Endothelial cell of umbilical vein (primary cell): ENCODE measurements around the gene KCNMB4. TPM values are rescaled to one million over a fixed set of nuclear protein-coding genes. Genes with fewer than 3 reads are reported as not detected.

Source experiments
- BruUV-seq: library from RNA; stranded (reverse); fragments of 400-500 nt; replicated peaks from 2 replicates; lab custom pipeline; 2021; lab: Mats Ljungman, UMichigan
- CTCF ChIA-PET: fragments of 300-600, 350-600 bp; sonication (Branson Sonifier 250); formaldehyde crosslinking; loops from one replicate; lab custom pipeline; 2021; ENCODE audit warnings: antibody characterized with exemption, inconsistent platforms; lab: Charles Lee
- POLR2A ChIA-PET: fragments of 300-600, 350-600 bp; sonication (Branson Sonifier 250); formaldehyde crosslinking; loops from one replicate; lab custom pipeline; 2021; ENCODE audit warnings: antibody characterized with exemption, inconsistent platforms; lab: Charles Lee
- DNase-seq: peaks from one replicate; pipeline ENCODE4 v3.0.0-alpha.2; 2011; ENCODE audit warnings: low read depth, low spot score
- FAIRE-seq: peaks from 2 replicates; lab custom pipeline; 2011; peaks lifted over from hg19 to GRCh38; lab: Jason Lieb, UNC
- H2AFZ ChIP-seq: 2 replicates; pipeline ENCODE4 v1.6.0; 2012; ENCODE audit warnings: low read depth, low read length, control low read depth, inconsistent platforms
- H3K27ac ChIP-seq: 2 replicates; pipeline ENCODE4 v1.5.1; 2011; ENCODE audit warnings: low read depth, mild to moderate bottlenecking, control low read depth, low read length, moderate library complexity; ENCODE audit not compliant: insufficient read depth
- H3K27me3 ChIP-seq, 2 experiments: 2 replicates each; pipeline versions ENCODE4 v1.6.0 to v1.6.1; 2011; ENCODE audit warnings: low read length in 2 of 2, mixed read lengths in 1 of 2; ENCODE audit not compliant: control insufficient read depth in 2 of 2, insufficient read depth in 2 of 2
- H3K36me3 ChIP-seq, 2 experiments: 2 replicates in 1 of 2; 3 replicates in 1 of 2; pipeline ENCODE4 v1.5.1; 2011; ENCODE audit warnings: low read length in 2 of 2, mild to moderate bottlenecking in 1 of 2, moderate library complexity in 1 of 2; ENCODE audit not compliant: control insufficient read depth in 2 of 2, insufficient read depth in 2 of 2; ENCODE audit errors: extremely low read depth in 1 of 2
- H3K4me1 ChIP-seq: 3 replicates; pipeline ENCODE4 v1.5.1; 2011; ENCODE audit warnings: mild to moderate bottlenecking, low read length; ENCODE audit not compliant: control insufficient read depth, insufficient read depth; ENCODE audit errors: extremely low read depth
- H3K4me2 ChIP-seq: 2 replicates; pipeline ENCODE4 v1.6.1; 2011; ENCODE audit warnings: low read length, control low read depth, mixed read lengths; ENCODE audit not compliant: insufficient read depth
- H3K4me3 ChIP-seq, 3 experiments: fragments of 200-600 bp in 1 of 3; sonication (generic), shearing (Covaris generic) in 1 of 3; replicated peaks in 1 of 3; 2 replicates each; pipeline ENCODE4 v1.5.1; 2011 to 2016; ENCODE audit warnings: control low read depth in 3 of 3, low read length in 3 of 3, mild to moderate bottlenecking in 2 of 3, inconsistent platforms in 1 of 3, low read depth in 1 of 3, moderate library complexity in 1 of 3; ENCODE audit not compliant: insufficient read depth in 1 of 3
- H3K79me2 ChIP-seq: 2 replicates; pipeline ENCODE4 v1.6.0; 2012; ENCODE audit warnings: low read length, inconsistent platforms; ENCODE audit not compliant: control insufficient read depth, insufficient read depth
- H3K9ac ChIP-seq: replicated peaks from 2 replicates; pipeline ENCODE3; 2011; ENCODE audit warnings: low read length, control low read depth; ENCODE audit not compliant: insufficient read depth; ENCODE audit errors: extremely low read depth
- H3K9me1 ChIP-seq: replicated peaks from 3 replicates; pipeline ENCODE4 v1.6.0; 2011; ENCODE audit warnings: mild to moderate bottlenecking, low read length; ENCODE audit not compliant: control insufficient read depth, insufficient read depth; ENCODE audit errors: extremely low read depth
- H3K9me3 ChIP-seq: replicated peaks from 2 replicates; pipeline ENCODE4 v1.5.1; 2012; ENCODE audit warnings: low read length, inconsistent platforms; ENCODE audit not compliant: control insufficient read depth, insufficient read depth
- H4K20me1 ChIP-seq: replicated peaks from 2 replicates; pipeline ENCODE3; 2011; ENCODE audit warnings: mild to moderate bottlenecking, low read length; ENCODE audit not compliant: control insufficient read depth, insufficient read depth; ENCODE audit errors: extremely low read depth
- EZH2 ChIP-seq: IDR thresholded peaks from 2 replicates; pipeline ENCODE4 v1.6.1; 2012; ENCODE audit warnings: borderline replicate concordance, low read depth, mild to moderate bottlenecking, moderate library complexity, low read length, inconsistent platforms; ENCODE audit not compliant: severe bottlenecking
- FOS ChIP-seq: IDR thresholded peaks from 2 replicates; pipeline ENCODE4 v1.6.1; 2011; ENCODE audit warnings: mild to moderate bottlenecking, low read length, moderate library complexity, borderline replicate concordance; ENCODE audit not compliant: insufficient read depth
- GATA2 ChIP-seq: IDR thresholded peaks from 2 replicates; pipeline ENCODE4 v1.7.0; 2011; ENCODE audit warnings: low read depth, mild to moderate bottlenecking, moderate library complexity, mixed read lengths, low read length; ENCODE audit not compliant: insufficient read length, insufficient read depth
- JUN ChIP-seq: IDR thresholded peaks from 2 replicates; pipeline ENCODE4 v1.6.1; 2011; ENCODE audit warnings: borderline replicate concordance, low read depth; ENCODE audit not compliant: insufficient read length, insufficient read depth
- MAX ChIP-seq: IDR thresholded peaks from 2 replicates; pipeline ENCODE4 v1.6.1; 2011; ENCODE audit not compliant: insufficient read depth, insufficient read length
- MYC ChIP-seq: IDR thresholded peaks from one replicate; pipeline ENCODE4 v1.6.1; 2011; ENCODE audit warnings: mild to moderate bottlenecking, low read depth, low read length
- POLR2A ChIP-seq: IDR thresholded peaks from 2 replicates; pipeline ENCODE4 v1.6.1; 2012; ENCODE audit warnings: low read depth, mild to moderate bottlenecking, control low read depth, low read length
- POLR2AphosphoS5 ChIP-seq: IDR thresholded peaks from 2 replicates; pipeline ENCODE4 v1.6.1; 2012; ENCODE audit warnings: low read depth, mild to moderate bottlenecking, control low read depth, low read length, moderate library complexity; ENCODE audit not compliant: insufficient read depth
- dilution Hi-C: fragments of 300-500 bp; cut with MboI; formaldehyde crosslinking; loops from one replicate; pipeline ENCODE4 v1.15.0; 2019; ENCODE audit warnings: low sequenced_read_pairs; ENCODE audit not compliant: extremely low pct_ligation_motif_present
- intact Hi-C: fragments of 100-400 bp; cut with micrococcal nuclease; formaldehyde crosslinking; loops from one replicate; pipeline ENCODE4 v1.10.0; 2022
- polyA plus RNA-seq, 4 experiments: library from polyadenylated mRNA; depleted of rRNA in 3 of 4; stranded (reverse) in 3 of 4; unstranded in 1 of 4; fragments of >200 nt; gene quantifications; 2 replicates each; pipeline versions ENCODE4 v1.2.1 to v1.2.3, GENCODE V29; 2011 to 2012; ENCODE audit warnings: missing spikeins in 1 of 4
- total RNA-seq: library from RNA; stranded (reverse); gene quantifications from 2 replicates; pipeline ENCODE4 v1.2.3, GENCODE V29; 2021
- TF ChIP-seq, protein P1 (sequence below), 2 donors: IDR thresholded peaks; 1 replicate in 1 of 2; 2 replicates in 1 of 2; pipeline ENCODE4 v1.5.1; 2011; ENCODE audit warnings: low read length in 2 of 2, mild to moderate bottlenecking in 2 of 2, moderate library complexity in 2 of 2, control low read depth in 1 of 2, inconsistent platforms in 1 of 2, low read depth in 1 of 2; ENCODE audit not compliant: insufficient read depth in 1 of 2; ENCODE audit errors: extremely low read depth in 1 of 2

Gene KCNMB4
- total and polyA plus RNA-seq, 2 donors (not counting 3 experiments of a cell fraction or from before 2014, with no cell fraction given), result 0.97 to 2.0 TPM

DNA sequence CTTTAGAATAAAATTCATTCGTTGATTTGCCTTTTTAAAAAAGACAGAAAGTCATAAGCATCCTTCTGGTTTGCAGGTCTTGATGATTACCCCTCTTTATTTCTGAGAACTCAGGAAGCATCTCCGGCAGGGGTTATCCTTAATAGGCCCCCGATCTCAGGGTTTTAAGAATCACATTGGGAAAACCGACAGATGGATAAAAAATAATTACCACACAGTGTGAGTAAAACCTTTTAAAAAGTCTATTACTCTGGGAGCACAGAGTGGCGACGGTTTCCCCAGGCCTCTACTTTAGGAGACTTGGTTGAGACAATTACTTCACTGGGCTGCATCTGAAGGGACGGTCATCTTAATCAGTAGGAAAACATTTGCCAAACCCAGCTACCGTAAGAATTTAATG is 56.5 kb downstream of the KCNMB4 start:
- DNase-seq, result no peak
- H3K9me3 ChIP-seq, result no peaks in the 10 kb centered on the region
- TF ChIP-seq MAX, result no peak
- no peak for TF ChIP-seq POLR2AphosphoS5
- TF ChIP-seq EZH2, result no peak
- no peak for TF ChIP-seq MYC
- no peak for TF ChIP-seq FOS
- TF ChIP-seq POLR2A, result no peak
- no peak for TF ChIP-seq JUN
- no peak for TF ChIP-seq GATA2
- TF ChIP-seq, protein P1, sequence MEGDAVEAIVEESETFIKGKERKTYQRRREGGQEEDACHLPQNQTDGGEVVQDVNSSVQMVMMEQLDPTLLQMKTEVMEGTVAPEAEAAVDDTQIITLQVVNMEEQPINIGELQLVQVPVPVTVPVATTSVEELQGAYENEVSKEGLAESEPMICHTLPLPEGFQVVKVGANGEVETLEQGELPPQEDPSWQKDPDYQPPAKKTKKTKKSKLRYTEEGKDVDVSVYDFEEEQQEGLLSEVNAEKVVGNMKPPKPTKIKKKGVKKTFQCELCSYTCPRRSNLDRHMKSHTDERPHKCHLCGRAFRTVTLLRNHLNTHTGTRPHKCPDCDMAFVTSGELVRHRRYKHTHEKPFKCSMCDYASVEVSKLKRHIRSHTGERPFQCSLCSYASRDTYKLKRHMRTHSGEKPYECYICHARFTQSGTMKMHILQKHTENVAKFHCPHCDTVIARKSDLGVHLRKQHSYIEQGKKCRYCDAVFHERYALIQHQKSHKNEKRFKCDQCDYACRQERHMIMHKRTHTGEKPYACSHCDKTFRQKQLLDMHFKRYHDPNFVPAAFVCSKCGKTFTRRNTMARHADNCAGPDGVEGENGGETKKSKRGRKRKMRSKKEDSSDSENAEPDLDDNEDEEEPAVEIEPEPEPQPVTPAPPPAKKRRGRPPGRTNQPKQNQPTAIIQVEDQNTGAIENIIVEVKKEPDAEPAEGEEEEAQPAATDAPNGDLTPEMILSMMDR (IDR thresholded peaks at IDR 0.05; ENCODE audit: extremely low read depth in 1 of 2, insufficient read depth in 1 of 2, low read depth in 1 of 2, low read length in 2 of 2), result no peak
- intact Hi-C loops, result no loop called here
- no TSS peak for BruUV-seq
- H3K4me1 ChIP-seq, result no peaks in the 10 kb centered on the region
- CTCF ChIA-PET, result no interaction called here
- no peaks in the 10 kb centered on the region for H3K79me2 ChIP-seq
- H2AFZ ChIP-seq, result no peak overlapping the region
- dilution Hi-C loops, result no loop called here
- no peak for FAIRE-seq
- no peak overlapping the region for H3K9ac ChIP-seq
- H3K27me3 ChIP-seq, result peaks cover 0 to 2% of the 10 kb centered on the region in 2 experiments
- POLR2A ChIA-PET, result no interaction called here
- no peak overlapping the region for H3K4me3 ChIP-seq
- no peaks in the 10 kb centered on the region for H3K36me3 ChIP-seq
- H3K27ac ChIP-seq, result no peak overlapping the region
- H4K20me1 ChIP-seq, result no peaks in the 10 kb centered on the region
- no peak overlapping the region for H3K4me2 ChIP-seq
- no peaks in the 10 kb centered on the region for H3K9me1 ChIP-seq
